TTC549 (cell line): ENCODE data around the gene MRPL50.

Experiments used
- FAIRE-seq: peaks from 2 replicates; lab custom pipeline; 2012; peaks lifted over from hg19 to GRCh38; lab: Jason Lieb, UNC

MRPL50 gene

DNA sequence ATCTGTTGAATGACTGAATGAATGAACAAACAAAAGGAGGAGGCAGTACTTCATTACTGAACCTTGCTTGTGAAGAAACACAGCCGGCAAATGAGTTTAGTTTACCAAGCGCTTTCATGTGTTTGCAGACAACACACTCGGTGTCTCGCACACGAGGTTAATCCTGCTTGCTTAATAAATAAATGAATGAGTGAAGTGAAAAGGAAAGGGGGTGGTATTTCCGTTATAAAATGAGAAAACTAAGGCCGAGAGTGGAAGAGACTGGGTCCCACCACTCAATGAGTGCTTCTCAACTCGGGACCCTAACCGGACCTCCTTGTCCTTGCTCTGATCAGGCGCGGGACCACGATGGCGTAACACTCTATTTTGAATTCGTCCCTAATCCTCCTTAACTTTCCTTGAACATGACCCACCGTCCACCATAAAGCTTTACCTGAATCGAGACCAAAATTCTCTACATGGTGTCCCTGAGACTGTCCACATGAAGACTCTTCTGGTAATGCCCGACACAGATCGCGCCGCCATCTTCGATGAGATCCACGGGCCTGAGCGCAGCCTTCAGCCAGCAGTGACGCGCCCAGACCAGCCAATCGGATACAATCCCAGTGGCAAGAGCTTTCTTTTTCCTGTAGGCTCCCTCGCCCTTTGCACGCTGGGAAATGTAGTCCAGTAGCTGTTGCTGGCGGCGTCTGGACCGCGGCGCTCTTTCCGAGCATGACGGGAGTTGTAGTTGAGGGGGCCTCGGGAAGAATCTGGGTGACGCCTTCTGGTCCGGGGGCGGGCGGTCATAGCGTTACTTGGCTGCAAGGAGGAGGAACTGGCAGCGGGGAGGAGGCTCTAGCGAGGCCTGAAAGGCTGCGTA lies at the start of gene MRPL50, which contains the start of gene ZNF189:
TSS of gene MRPL50 (minus strand) at position 551 of the 862 bp plus-strand sequence. CDS start at position 525, 26 bp downstream.
TSS of gene ZNF189 (plus strand) at position 784 of the 862 bp plus-strand sequence. CDS start 306 bp downstream, outside the sequence.
- peak; percentile 93 for FAIRE-seq

DNA sequence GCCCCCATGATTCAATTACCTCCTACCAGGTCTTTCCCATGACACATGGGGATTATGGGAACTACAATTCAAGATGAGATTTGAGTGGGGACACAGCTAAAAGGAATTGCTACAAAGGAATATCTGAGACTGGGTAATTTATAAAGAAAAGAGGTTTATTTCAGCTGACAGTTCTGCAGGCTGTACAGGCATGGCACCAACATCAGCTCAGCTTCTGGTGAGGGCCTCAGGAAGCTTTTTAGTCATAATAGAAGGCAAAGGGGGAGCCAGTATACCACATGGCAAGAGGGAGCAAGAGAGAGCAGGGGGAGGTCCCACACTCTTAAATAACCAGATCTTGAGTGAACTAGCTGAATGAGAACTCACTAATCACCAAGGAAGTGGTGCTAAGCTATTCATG lies 48.3 kb upstream of the MRPL50 start:
- FAIRE-seq, result no peak

DNA sequence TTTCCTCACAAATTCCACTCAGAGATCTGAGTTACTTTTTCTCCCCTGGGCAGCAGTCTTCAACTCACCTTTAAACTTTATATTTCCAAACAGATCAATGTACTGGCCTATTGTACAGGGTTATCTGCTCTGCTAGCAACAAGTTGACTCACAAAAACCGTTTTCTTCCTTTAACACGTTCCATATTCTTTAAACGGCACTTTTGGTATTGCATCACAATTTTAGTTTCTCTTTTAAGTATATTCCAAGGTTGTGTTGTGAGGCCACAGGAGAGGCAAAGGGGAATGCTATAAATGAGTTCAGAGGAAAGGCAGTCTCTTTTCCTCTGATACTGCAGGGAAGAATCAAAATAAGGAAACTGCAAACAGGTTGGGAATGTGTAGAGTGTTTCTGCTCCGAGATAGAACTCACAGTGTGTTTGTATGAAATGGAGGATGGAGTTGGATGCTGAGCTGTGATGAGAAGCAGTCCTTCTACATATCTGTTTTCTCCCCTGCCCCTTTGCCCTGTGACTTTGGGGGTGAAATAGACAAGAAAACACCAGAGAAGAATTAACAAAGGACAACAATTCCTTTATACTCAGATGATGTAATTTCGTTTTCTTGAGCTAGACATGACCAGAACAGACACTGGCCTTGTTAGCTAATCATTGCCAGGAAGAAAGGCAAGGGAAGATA lies 47.1 kb upstream of the MRPL50 start:
- no peak for FAIRE-seq

DNA sequence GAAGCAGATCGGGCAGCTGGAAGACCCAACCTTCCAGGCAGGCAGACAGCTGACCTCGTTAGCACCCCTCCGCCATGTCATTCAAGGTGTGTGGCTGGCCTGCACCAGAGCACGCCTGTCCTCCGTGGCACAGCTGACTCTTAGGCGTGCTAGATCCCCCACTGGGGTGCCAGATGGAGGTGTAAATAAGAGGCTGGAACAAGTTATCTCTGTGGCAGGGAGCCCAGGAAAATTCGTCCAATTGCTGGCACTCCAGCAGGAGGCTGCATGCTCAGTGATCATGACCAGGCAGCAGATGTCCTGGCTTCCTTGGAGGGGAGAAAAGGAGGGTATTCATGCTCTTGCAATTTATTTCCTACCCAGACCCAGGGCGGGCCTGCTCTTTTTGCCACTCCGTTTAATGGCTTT lies 45.0 kb upstream of the MRPL50 start:
- FAIRE-seq, result no peak

DNA sequence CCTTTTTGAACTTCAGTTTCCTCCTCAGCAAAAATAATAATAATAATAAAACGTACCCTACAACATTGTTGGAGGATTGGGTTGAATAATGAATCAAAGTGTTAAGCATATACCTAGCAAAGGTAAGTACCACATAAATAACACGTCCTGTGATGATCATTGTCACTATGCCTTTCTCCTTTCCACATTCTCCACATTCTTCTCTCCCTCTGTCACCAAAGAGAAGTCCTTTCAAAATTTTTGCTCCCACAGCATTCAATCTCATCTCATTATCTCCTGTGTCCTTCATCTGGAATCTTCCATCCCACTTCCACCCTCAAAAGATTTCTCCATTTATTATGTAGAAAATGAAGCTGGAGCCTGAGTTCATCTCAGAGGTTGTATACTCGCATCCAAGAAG lies 44.3 kb upstream of the MRPL50 start:
- FAIRE-seq, result no peak

DNA sequence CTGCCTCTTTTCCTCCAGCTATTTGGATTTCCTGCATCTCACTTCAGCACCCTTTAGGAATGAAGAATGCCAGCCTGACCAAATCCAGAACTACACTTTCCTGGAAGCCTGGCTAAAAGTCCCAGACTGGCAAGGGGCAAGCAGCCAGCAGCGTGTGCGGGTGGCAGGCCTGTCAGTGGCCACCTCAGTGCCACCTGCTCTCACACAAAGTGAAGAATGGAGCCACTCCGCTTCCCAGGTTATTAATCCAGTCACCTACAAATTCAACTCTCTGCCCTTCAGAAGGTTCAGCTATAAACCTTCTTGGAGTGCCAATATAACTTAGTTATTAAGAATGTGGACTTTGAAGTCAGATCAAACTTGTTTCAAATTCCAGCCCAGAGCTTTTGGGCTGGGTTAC lies 43.9 kb upstream of the MRPL50 start:
- no peak for FAIRE-seq

DNA sequence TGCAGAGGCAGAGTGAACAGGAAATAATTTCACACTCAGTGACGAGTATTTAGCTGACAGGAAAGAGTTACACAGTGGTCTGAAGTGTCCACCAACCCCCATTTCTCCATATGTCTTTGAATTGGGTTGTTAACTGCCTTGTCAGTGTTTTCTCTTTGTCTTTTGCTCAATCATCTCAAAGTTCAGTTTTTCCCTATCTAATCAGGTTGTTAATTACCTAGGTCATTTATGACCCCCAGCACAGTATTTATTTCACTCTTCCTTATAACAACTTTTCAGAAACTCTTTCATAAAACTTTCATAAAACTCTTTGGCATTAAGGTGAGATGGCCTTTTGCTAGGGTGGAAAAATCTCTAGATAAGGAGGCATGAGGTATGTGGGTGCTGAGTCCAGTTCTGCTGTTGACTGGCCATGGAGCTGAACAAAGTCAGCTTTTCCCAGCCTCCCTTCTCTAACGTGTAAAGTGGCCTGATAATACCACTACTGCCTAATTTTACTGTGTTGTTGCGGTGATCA lies 42.4 kb upstream of the MRPL50 start:
- no peak for FAIRE-seq

DNA sequence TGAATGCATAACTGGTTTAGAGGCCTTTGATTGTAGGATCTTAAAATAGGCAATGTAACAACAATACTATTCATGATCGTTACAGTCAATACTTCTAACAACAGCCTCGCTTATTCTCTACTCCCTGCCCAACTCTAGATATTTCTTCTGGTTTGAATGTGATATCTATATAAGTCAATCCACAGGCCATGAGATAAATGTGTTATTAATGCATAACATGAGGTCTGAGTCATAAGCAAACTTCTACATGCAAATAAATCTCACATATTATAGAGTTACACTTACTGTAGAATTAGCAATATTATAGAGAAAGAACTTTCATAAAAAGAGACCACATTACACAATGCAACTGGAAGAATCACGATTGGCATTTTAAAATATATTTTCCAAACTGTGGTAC lies 40.1 kb upstream of the MRPL50 start:
- FAIRE-seq, result no peak

DNA sequence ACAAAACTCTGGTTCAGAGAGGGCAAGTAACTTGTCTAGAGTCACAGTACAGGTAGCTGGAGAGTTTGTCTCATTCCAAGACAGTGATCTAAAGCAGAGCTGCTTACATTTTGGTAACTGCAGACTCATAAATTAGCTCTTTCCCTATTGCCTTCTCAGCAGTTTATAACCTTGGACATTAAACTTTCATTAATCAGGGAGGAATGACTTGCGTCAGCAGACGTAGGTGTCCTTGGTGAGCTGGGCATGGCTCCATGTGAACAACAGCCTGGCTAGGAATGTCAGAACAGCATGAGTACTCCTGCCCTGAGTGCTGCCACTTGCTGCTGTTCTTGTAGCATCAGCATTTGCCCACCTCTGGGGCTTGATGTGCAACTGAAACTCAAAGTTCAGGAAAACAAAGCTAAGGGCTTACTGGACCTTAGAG lies 39.4 kb upstream of the MRPL50 start:
- no peak for FAIRE-seq

DNA sequence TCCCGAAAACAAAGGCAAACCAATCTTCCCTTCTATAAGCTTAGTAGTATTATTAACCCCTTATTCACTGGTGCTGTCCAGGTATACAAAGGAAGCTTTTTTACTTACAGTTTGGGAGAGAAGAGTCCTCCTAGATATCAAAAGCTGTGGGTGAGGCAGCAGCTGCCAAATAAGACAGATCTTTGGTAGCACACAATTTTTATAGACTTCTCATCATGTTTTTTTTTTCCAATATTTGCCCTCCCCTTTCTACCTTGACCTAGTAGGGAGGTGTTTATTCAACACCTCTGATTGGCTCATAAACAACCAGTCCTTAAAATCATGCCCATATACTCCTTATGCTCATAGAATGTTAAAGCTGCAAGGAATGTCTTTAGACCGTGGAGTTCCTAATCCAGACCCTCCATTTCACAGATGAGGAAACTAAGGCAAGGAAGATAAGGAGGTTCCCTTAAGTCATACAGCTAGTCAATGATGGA lies 37.2 kb upstream of the MRPL50 start, which contains the start of gene ALDOB:
TSS of gene ALDOB (minus strand) at position 174 of the 479 bp plus-strand sequence. CDS start 4,887 bp downstream, outside the sequence.
- no peak for FAIRE-seq

DNA sequence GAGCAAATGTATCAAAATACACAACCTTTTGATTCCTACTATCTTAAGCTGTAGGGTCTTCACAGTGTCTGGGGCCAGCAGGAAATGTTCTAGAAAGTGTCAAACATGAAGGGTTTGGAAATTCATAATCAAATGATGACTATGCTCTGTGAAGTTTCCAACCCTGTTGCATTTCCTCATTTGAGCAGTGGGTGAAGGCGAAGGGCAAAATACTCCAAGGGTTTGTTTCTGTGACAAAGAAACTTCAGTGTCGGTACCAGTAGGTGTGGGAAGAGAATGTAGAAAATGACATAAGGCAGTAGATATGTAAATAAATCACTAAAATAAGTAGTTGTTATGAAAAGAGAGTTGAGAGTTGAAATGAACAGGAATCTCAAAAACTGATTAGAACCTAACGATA lies 36.6 kb upstream of the MRPL50 start:
- no peak for FAIRE-seq

DNA sequence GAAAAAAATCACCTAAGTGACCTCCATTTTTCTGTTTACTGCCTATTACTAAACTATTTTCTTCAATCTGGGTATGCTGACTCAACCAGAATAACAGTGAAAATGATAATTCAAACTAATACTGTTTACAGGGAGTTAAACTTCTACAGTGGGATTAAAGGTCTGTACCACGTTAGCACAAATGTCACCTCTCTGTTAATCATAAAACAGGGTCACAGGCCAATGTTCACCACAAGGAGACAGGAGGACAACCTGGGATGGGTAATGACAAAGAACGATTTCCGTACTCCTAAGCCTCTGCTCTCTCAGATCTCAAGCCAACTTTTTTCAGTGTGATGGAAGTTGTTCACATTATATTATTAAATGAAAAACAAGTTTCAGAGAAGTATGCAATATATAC lies 34.8 kb upstream of the MRPL50 start:
- FAIRE-seq, result no peak

DNA sequence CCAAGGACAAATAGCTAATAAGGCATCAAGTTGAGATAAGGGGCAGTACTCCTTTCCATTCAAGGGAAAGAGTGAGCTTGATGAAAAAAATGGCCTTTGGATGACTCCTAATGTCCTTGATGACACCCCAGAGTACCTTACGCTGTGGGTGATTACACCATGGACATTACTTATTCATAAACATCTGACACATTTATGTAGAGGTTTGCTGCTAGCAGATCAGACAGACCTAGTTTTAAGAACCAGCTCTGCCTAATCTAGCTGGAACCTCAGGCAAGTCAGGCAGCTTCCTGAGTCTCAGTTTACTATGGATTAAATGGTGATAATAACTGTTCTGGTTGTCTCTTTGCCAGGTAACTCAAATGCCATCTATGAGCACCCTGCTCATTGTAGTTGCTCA lies 34.3 kb upstream of the MRPL50 start:
- no peak for FAIRE-seq

DNA sequence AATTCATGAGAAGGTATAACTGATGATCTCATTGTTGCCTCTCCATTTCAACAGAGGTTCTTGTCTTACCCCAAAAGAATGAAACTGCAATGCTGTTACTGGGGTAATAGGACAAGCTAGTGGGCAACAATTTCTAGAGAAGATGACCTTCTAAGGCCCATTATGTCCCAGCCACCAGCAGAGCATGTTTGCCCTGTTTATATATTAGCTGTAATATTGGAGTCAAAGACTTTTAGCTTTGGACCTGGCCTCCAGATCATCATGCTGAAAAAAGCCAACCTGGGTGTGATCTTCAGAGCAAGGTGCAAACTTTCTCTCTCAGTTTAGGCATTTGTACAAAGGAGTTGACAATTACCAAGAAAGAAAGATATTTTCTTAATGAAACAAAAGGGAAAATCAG lies 33.8 kb upstream of the MRPL50 start:
- no peak for FAIRE-seq

DNA sequence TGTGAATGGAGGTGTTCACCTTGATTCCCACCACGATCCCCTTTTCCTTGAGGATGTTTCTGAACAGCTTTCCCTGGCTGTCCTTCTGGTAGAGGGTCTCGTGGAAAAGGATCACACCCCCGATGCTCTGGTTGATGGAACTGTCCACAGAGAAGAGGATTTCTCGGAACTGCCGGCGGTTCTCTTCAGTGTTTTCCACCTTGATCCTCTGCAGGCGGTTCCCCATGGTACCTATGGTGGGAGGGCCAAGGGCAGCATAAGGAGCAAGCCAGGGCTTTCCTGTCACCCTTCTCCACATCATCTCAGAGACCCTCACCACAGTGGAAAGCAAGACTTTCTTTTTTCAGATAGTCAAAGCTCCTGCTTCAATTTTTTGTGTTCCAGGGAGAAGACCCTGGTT lies 31.3 kb upstream of the MRPL50 start:
- FAIRE-seq, result no peak

DNA sequence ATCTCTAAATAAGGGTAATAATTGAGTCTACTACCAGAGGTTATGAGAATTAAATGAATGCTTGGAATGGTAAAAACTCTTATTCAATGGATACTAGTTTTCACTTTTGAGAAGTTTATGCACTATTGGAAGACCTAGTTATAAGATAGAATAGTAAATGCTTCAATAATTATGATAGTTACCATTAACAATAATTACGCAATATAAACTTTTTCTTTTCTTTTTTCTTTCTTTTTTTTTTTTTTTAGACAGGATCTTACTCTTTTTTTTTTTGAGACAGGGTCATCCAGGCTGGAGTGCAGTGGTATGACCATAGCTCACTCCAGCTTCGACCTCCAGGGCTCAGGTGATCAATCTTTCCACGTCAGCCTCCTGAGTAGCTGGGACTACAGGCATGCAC lies 30.5 kb upstream of the MRPL50 start:
- FAIRE-seq, result no peak

DNA sequence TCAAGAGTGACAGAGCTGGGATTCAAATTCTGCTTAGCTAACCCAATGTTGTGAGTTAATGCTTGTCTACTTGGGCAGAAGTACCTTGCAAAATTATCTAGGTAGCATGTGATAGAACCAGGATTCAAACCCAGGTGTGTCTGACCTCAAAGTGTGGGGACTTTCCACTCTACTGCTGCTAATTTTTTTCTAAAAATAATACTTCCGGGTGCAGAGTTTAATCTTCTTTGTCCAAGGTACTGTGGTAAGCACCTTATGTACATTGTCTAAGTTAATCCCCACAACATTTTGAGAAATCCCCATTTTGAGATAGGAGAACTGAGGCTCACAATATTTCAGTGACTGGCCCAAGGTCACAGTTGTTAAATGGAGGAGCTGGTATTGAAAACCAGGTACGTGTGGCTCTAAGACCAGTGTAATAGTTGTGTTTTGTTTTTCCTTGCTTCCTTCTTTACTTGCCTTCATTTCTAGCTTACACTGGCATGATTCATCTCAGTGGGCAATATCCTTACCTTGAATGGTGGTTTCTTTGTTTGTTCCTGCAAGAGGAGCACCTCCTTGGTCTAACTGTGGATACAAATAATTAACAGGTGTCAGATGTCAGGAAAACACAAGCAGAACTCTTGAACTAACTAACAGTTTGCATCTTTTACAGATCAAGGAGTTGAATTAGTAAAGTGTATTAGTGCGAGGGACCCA lies 29.7 kb upstream of the MRPL50 start:
- no peak for FAIRE-seq

DNA sequence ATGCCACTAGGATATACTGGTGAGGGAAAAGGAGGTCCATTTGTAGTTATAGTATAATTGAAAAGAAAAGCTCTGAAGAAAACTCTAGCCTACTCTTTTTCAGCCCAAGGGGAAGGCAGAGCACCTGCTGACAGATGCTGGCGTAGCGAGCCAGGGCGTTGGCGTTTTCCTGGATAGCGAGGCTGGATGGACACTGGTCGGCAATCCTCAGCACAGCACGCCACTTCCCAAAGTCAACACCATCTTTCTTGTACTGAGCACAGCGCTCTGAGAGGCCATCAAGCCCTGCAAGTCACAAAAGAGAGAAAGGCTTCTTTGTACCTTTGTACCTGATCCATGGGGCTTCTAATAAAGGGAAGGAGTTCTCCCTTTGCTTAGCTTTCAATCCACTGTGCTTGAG lies 28.9 kb upstream of the MRPL50 start:
- no peak for FAIRE-seq

DNA sequence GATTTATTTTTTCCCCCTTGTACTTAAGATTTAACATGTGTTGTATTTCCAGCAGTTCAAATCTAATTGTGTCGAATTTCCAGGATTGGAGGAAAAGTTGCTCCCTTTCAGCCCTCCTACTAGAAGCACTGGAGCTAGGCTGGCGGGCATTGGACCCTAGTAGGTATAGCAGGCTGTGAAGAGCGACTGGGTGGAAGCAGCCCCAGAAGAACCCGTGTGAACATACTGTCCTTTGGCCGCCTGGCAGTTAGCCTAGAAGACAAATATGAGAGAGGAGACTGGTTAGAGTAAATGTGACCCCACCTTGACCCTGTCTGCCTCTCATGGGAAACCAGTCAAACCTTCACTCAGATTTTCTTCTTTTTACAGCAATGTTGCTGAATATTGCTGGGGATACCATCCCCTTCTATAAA lies 23.2 kb upstream of the MRPL50 start:
- no peak for FAIRE-seq

DNA sequence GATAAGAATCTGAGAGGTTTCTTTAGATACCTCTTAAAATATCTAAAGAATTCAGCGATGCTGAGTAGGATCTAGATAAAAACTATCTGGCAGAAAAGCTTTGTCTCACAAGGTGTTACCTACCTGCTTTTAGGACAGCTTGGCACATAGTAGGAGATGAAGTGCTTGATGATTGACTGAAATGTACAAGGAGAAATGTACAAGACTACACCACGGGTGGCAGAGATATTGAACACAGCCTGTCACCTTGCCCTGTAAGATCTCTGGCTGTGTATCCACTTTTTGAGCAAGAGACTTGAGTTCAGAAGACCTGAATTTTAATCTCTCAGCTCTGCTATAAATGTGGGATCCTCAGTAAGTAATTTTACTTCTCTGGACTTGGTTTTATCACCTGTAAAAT lies 21.4 kb upstream of the MRPL50 start:
- FAIRE-seq, result no peak

DNA sequence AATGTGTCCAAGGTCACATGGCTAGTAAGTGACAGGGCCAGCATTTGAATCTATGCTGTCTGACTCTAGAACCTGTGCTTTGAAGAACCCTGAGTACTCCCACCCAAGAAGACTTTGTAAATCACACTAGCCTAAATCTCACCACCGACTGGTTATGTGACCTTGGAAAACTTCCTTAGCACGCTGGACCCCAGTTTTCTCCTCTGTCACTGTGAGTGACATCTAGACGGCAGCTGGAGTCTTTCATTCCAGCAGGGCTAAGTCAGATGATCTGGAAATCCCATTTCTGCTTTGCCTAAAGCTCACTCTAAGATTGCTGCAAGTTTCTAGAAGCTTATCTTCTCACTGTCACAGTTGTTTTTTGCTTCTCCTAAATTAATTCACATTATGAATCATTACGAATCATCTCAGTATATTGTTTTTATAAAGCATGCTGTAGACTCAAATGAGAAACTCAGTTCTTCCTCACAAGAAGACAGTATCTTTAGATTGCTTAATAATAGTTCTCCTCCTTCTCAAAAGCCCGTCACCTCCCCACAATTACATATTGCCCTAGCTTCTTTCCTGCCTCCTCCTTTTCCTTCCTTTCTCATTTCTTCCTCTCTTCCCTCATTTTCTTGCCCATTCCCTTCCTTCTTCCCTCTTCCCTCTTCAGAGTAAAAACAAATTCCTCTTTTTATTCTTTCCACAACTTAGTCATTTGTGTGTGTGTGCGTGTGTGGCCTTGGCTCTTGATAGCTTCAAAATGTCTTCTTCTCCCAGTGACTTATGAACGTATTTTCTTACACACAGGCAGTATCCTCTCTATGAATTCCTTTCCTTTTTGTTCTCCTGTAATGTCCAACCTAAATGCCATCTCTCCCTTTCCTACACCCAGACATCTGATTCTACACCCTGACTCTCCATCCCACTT lies 20.4 kb upstream of the MRPL50 start:
- no peak for FAIRE-seq
